ENCODE results near the gene ZNF460.

ZNF460 gene

DNA sequence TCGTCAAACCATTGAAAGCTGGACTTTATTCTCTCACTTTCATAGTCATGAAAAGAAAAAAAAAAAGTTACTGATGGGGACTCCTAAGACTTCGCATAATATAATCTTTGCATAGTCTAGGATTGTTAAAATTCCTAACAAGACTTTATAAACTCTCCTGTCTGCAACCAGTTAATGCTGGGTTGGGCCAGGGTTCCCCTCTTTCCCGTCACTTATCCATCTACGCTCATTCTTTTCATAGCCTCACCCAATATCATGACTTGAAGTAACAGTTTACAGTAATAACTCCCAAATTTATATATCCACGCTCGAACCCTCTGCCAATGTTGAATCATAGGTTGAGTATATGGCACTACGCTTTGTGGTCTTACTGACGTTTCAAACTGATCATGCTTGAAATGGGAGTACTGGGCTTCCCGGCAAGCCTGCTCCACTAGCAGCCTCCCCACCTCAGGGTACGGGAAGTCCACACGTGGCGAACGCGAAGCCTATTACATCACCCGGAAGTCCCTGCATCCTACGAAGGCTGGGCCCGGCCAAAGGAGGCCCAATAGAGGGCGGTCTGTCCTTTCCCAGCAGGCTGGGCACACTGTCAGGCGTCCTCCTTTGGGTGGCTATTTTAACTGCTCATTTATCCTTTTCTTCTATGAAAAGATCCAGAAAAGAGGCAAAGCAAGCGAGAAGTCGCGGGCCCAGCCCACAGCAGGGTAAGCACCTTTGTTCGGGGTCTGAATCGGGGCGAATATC, 694 bp upstream of the ZNF460 start:
- DNase-seq (ENCODE audit: low read depth in 2 of 2, low spot score in 1 of 2): peak; percentile 36 to 67

DNA sequence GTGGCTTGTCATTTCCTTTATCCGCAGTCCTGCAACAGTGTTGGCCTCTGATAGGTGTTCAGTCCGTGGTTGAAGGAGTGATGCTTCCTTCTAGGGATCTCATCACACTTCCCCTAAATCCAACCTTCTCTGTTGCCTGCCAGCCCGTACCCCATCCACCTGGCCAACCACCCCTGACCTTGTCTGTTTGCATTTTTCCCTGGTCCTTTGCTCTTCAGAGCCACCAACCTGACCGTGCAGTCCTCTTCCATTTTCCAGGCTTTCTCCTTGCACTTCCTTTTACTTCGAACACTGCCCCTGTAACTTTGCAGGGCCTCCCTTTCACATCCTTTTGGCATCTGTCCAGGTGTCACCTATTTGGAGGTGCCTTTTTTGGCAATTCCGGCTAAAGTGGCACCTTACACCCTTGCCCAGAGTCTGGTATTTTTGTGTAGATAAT, 696 bp downstream of the ZNF460 start:
- no peak for DNase-seq (ENCODE audit: low read depth in 2 of 2, low spot score in 1 of 2)

DNA sequence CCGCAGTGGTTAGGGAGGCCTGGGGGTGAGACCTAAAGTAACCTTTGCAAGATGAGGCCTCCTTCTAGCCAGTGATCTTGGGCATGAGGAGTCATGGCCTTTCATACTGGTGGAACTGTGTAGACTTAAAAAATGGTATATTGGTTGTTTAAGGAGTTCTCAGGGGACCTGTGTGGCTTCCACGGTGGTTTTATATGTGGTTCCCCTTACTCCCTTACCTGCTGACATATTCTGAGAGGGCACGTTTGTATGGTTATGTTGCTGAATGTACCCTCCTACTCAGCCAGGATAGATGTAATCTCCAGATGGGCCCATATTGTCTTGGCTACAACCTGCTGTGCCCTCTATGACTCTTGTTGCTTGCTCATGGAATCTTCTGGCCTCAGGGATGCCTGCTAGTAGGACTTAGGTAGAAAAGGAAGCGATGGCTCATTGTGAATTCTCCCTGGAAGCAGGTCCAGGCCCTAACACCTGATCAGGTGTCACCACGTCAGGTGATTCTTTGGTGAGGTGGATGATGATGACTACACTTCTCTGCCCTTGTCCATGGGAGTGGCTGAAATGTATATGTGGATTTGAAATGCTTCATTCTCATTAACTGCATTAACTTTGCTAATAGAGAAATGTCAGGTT, 1.8 kb downstream of the ZNF460 start:
- DNase-seq (ENCODE audit: low read depth in 2 of 2, low spot score in 1 of 2): no peak

DNA sequence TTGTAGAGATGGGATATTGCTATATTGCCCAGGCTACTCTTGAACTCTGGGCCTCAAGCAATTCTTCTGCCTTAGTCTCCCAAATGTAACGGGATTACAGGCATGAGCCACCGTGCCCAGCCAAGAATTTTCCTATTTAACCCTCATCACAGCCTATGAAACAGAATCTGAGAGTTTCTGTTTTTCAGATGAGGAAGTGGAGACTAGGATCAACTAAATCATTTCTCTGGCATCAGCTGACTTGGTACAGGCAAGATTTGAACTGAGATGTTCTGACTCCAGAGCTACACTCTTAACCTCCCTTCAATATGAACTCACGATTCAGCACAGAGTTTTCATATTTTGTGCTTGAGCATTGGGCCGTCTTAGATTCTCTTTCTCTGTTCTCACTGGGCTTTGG, 8.1 kb downstream of the ZNF460 start:
- no peak for DNase-seq (ENCODE audit: low read depth in 2 of 2, low spot score in 1 of 2)

DNA sequence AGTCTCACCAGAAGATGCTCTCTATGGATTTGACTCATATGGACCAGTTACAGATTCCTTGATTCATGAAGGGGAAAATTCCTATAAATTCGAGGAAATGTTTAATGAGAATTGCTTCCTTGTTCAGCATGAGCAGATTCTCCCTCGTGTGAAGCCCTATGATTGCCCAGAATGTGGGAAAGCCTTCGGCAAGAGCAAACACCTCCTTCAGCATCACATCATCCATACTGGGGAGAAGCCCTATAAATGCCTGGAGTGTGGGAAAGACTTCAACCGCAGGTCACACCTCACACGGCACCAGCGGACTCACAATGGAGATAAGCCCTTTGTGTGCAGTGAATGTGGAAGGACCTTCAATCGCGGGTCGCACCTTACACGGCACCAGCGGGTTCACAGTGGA, 10.7 kb downstream of the ZNF460 start:
- no peak for DNase-seq (ENCODE audit: low read depth in 2 of 2, low spot score in 1 of 2)

DNA sequence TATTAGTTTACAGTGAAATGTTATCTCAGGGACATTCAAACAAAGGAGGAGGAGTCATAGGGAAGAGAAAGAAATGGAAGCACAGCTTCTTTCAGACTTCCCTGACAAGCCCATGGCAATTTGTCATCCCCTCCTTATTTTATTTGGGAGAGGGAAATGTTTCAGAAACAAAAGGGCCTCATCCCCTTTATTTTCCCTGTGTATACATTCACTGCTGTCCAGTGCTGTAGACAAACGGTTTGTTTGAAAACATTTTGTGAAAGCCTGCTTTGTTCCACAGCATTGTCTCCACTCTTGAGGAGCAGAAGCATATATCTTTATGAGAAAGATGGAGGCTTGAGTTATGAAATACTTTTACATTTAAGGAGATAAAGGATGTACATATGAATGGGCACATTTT, 12.3 kb downstream of the ZNF460 start:
- no peak for DNase-seq (ENCODE audit: low read depth in 2 of 2, low spot score in 1 of 2)

DNA sequence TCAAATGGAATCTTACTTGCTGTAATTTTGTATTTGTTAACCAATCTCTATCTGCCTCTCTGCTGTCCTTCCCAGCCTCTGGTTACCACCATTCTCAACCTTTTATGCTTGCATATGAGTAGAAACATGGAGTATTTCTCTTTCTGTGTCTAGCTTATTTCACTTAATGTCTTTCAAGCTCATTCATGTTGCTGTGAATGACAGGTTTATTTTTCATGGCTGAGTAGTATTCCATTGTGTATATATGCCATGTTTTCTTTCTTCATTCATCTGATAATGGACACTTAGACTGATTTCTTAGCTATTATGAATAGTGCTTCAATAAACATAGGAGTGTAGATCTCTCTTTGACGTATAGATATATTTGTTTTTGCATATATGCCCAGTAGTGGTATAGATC, 13.4 kb downstream of the ZNF460 start:
- DNase-seq (ENCODE audit: low read depth in 2 of 2, low spot score in 1 of 2): no peak

DNA sequence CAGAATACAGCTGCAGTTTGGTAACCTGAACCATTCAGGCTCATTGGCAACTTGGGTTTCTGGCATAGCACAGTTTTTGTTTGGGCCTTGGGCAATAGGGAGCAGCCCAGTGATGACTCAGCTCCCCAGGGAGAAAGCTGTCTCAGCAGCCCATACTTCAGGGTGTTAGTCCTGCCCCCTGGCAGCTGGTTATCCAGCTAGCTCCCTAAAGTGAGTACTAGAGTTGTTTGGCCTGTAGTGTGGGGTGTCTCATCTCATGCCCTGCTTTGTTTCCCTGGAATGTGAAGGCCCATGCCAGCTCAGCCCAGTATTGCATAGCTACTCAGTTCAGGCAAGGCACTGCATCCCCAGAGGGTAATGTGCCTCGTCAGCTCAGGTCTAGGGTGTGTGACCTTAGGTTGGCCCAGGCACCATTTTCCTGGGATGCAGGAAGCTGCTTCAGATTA, 21.8 kb downstream of the ZNF460 start:
- DNase-seq (ENCODE audit: low read depth in 2 of 2, low spot score in 1 of 2): no peak

DNA sequence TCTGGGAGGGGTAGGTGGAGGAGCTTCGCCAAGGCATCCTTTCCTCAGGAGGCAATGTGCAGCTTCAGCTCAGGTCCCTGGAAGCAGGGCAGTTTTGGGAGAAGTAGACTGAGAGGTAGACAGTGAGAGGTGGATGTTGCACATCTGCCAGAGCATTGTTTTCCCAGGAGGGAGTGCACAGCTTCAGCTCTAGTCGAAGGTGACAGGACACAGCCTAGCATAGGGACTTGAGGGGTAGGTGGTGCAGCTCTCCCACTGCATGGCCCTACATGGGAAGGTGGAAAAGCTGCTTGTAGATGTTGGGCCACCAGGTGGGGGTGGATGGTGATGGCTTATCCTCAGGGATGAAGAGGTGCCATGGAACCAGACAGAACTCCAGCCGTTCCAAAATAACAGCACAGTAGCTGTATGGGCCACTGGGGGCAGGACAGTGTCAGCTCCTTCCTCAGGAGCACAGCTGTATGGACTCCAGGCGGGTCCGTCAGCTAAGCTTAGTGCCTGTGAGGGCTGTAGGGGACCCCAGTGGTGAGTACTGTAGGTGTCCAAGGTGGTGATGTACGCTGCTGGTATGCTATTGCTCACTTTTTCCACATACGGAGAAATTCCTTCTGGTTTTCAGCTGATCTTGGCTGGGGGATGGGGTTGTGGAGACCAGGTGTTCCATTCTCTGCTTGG, 22.6 kb downstream of the ZNF460 start:
- DNase-seq (ENCODE audit: low read depth in 2 of 2, low spot score in 1 of 2): no peak

DNA sequence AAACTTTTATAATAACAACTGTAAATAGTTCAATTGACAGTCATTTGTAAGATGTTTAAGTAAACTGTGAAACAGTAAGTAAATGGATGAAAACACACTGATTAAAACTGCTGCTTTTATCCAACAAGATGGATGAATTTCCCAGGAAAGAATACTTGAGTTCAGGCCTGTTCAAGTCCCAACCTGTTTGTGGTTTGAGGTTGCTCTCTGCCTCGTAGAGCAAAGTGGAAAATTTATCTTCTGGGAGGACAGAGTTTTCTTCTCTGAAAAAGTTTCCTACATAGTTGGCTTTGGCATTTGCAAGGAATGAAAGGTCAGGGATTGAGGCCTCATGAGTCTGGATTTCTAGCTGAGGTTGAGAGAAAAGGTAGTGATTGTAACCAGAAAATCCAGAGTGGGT, 24.8 kb downstream of the ZNF460 start:
- no peak for DNase-seq (ENCODE audit: low read depth in 2 of 2, low spot score in 1 of 2)

DNA sequence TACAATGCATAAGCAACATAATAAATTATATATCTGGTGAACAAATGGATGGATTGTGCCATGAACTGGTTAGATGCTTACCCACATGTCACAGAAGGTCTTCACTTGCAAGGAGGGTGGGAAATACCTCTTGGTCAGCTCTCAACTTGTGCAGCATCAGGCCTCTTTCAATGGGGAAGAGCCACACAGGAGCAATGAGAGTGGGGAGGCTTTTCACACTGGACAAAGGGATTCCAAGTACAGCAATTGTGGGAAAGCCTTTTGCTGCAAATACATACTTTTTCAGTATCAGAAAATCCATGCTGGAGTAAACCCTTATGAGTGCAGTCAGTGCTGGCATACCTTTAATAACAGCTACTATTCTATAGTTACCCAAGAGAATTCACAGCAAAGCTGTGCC, 28.2 kb downstream of the ZNF460 start:
- no peak for DNase-seq (ENCODE audit: low read depth in 2 of 2, low spot score in 1 of 2)

DNA sequence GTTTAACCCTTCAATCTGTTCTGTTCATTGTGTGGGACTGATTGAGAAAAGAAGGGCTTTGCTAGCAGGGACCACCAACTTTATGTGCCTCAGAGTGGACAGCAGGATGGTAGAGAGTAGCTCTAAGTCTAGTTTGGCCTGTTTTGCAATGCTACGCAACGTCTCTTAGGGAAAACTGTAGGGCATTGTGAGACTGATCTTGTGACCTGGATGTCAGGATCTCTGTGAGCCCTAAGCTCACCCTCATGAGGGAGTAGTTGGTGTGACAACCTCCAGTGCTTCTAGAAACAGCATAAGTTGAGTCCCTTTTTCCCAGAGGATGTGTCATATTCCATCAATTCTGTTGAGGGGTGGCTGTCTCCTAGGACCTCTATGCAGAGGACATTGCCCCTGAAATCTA, 30.5 kb downstream of the ZNF460 start:
- no peak for DNase-seq (ENCODE audit: low read depth in 2 of 2, low spot score in 1 of 2)

DNA sequence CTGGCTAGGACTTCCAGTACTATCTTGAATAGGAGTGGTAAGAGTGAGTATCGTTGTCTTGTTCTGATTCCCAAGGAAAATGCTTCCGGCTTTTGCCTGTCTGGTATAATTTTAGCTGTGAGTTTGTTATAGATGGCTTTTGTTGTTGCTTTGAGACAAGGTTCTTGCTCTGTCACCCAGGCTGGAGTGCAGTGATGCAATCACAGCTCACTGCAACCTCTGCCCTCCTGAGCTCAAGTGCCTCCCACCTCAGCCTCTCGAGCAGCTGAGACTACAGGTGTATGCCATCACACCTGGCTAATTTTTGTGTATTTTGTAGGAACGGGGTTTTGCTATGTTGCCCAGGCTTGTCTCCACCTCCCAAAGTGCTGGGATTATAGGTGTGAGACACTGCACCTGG, 33.9 kb downstream of the ZNF460 start:
- DNase-seq (ENCODE audit: low read depth in 2 of 2, low spot score in 1 of 2): no peak

DNA sequence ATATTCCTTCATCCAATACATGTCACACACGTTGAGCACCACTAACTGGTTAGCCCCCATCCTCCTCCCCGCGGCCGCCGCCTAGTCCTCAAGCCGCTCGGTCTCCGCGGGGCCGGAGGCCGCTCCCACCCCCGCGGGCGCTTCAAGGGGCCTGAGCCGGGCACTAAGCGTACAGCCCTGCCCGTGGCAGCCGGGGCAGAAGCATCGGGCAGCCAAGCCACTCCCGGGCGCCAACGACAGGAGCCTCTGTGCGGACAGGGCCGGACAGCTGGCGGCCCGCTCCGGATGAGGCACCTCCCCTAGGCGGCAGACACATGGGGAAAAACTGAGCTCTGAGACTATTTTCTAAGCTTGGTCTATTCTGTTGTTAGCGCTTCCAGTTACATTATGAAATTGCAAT, 37.2 kb downstream of the ZNF460 start:
- DNase-seq (ENCODE audit: low read depth in 2 of 2, low spot score in 1 of 2): no peak

DNA sequence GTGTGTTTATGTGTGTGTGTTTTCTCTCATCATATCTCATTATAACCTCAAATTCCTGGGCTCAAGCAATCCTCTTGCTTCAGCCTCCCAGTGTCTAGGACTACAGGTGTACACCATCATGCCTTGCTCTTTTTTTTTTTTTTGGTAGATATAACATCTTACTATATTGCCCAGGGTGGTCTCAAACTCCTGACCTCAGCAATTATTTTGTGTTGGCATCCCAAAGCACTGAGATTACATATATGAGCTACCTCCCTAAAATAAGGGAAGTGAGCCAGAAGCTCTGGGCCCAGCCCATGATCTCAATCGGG, 39.5 kb downstream of the ZNF460 start:
- DNase-seq (ENCODE audit: low read depth in 2 of 2, low spot score in 1 of 2): no peak

DNA sequence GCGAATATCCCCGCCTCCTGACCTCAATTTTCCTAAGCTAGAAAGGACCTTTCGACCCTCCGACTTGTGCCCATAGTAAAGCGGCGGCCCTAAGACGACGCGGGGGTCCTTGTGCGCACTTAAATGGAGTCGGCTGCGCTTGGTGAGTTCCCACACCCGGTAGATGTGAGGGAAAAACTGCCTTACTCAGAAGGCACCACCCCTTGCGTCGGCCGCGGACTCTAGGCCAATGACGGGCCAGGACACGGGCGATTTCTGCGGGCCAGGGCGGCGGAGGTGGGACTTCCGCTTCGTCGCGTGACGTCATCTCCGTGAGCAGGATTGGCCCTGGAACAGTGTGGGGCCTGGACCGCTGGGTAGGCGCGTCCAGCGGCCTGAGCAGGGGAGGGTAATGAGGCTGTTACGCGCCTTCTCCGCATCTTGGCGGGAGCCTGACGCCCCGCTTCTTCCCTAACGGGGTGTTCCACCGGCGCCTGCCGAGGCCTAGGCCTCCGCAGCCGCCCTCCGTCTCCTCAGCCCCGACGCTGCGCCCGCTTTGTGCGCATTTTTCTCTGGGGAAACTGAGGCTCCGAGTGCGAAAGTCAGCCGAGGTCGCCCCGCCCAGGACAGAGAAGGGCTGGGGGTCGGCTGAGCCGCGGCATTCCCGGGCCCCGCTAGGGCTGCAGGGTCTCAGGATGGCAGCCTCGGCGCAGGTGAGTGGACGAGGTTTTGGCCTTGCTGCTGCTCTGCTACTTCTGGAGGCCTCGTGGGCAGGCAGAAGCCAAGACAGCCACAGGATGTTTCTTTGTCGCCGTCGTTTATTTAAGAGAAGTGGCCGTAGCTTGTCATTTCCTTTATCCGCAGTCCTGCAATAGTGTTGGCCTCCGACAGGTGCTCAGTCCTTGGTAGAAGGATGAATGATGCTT, 40.1 kb downstream of the ZNF460 start, which contains the start of gene ZNF543:
TSS of gene ZNF543 (plus strand) at position 293 of the 905 bp plus-strand sequence. CDS start at position 675, 382 bp downstream.
- DNase-seq (ENCODE audit: low read depth in 2 of 2, low spot score in 1 of 2): peak; percentile 84 to 85

DNA sequence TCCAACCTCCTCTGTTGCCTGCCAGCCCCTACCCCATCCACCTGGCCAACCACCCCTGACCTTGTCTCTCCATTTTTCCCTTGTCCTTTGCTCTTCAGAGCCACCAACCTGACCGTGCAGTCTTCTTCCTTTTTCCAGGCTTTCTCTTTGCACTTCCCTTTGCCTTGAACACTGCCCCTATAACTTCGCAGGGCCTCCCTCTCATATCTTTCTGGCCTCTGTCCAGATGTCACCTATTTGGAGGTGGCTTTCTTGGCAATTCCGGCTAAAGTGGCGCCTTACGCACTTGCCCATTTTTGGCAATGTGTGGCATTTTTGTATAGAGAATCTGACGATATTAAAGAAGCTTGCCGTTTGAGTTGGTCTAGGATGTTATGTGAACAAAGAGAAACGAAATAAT, 40.8 kb downstream of the ZNF460 start:
- DNase-seq (ENCODE audit: low read depth in 2 of 2, low spot score in 1 of 2): no peak

DNA sequence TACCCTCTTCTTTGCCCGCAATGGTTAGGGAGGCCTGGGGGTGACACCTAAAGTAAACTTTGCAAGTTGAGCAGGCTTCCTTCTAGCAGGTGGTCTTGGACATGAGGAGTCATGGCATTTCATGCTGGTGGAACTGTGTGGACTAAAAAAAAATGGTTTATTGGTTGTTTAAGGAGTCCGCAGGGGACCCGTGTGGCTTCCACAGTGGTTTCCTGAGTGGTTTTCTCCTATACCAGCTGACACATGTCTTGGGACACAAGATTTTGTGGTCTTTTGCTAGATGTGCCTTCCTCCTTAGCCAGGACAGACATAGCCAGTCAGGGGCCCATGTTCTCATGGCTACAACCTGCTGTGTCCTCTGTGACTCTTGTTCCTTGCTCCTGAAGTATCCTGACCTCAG, 41.5 kb downstream of the ZNF460 start:
- DNase-seq (ENCODE audit: low read depth in 2 of 2, low spot score in 1 of 2): no peak

DNA sequence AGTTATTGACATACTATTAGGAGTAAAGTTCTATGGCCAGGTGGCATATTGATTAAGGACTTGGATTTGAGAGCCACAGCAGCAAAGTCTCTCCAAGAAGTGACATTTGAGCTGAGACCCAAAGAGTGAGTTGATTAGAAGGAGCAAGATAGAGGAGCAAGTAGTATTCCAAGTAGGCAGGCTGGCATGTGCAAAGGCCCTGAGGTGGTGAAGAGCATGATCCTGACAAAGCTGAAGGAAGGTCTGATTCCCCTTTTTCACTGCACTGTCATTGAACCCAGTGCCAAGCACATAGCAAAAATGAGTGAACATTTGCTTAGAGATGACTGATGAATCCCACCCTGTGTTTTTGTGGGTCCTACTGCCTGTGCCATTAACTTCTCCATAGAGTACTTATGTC, 44.7 kb downstream of the ZNF460 start:
- no peak for DNase-seq (ENCODE audit: low read depth in 2 of 2, low spot score in 1 of 2)

DNA sequence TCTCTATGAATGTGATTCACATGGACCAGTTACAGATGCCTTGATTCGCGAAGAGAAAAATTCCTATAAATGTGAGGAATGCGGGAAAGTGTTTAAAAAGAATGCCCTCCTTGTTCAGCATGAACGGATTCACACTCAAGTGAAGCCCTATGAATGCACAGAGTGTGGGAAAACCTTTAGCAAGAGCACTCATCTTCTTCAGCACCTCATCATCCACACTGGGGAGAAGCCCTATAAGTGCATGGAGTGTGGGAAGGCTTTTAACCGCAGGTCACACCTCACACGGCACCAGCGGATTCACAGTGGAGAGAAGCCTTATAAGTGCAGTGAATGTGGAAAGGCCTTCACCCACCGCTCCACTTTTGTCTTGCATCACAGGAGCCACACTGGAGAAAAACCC, 47.7 kb downstream of the ZNF460 start:
- DNase-seq (ENCODE audit: low read depth in 2 of 2, low spot score in 1 of 2): no peak

DNA sequence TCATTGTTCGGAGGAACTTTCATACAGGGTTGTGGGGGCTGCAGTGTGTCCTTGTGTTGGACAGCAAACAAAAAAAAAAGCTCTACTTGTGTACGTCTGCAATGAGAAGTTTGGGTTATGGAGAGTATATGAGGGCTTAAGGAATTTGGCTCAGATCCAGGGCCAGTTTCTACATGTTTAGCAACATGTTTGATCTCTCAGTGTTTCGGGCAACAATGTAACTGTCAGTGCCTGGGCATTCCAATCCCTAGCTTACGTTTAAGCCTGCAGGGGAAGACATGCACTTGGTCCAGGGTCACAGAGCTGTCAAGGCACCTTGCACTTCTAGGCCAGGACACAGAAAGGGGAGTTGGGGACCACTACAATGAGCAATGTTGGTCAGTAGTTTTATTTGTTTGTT, 53.9 kb downstream of the ZNF460 start:
- no peak for DNase-seq (ENCODE audit: low read depth in 2 of 2, low spot score in 1 of 2)

Measured in stimulated activated CD8-positive, alpha-beta memory T cell treated with anti-CD3 and anti-CD28 coated beads, Interleukin-4, amount 100 ng/mL, for 1 hour (primary cell).